Suppressor macrophage treated with lipopolysaccharide for 1 hour (primary cell): ENCODE measurements around the gene SEC22A.
"Not testable (repeated sequence)": the region's sequence is repeated elsewhere in the genome, so short reads cannot be mapped to it uniquely, and the experiment has no call there.

ENCODE experiments used
- DNase-seq, 3 donors: peaks; one replicate each; pipeline ENCODE4 v3.0.0-alpha.2; 2020 to 2022

Gene SEC22A

GRCh38 chr3:123180791-123181190 lies 21.0 kb upstream of the SEC22A start:
- no peak for DNase-seq

GRCh38 chr3:123186695-123187094 lies 15.0 kb upstream of the SEC22A start:
- no peak for DNase-seq

- no peak for DNase-seq
These were observed 13.7 kb upstream of the SEC22A start for GRCh38 chr3:123188058-123188457.

GRCh38 chr3:123193448-123194101 lies 8.2 kb upstream of the SEC22A start:
- DNase-seq: no peak

- peak in 1 of 3 donors; percentile 21 for DNase-seq
These were observed 7.2 kb upstream of the SEC22A start for GRCh38 chr3:123194552-123194951.

- no peak for DNase-seq
These were observed 3.4 kb upstream of the SEC22A start for GRCh38 chr3:123198372-123198771.

GRCh38 chr3:123201223-123201556 lies 553 bp upstream of the SEC22A start:
- DNase-seq: no peak

GRCh38 chr3:123202451-123202850 lies 708 bp downstream of the SEC22A start:
- no peak for DNase-seq

GRCh38 chr3:123218990-123219389 lies 17.2 kb downstream of the SEC22A start:
- no peak for DNase-seq

- not testable (repeated sequence) for DNase-seq
These were observed 19.6 kb downstream of the SEC22A start for GRCh38 chr3:123221369-123221768.

GRCh38 chr3:123225016-123225415 lies 23.3 kb downstream of the SEC22A start:
- no peak for DNase-seq

GRCh38 chr3:123226549-123226948 lies 24.8 kb downstream of the SEC22A start:
- DNase-seq: no peak

- DNase-seq: peak in 1 of 3 donors; percentile 8
These were observed 27.4 kb downstream of the SEC22A start for GRCh38 chr3:123229145-123229544.

- no peak for DNase-seq
These were observed 35.2 kb downstream of the SEC22A start for GRCh38 chr3:123236902-123237301.

- not testable (repeated sequence) for DNase-seq
These were observed 37.4 kb downstream of the SEC22A start for GRCh38 chr3:123239186-123239585.

- DNase-seq: no peak
These were observed 38.0 kb downstream of the SEC22A start for GRCh38 chr3:123239756-123240155.

- DNase-seq: peak in 1 of 3 donors; percentile 13
These were observed 42.4 kb downstream of the SEC22A start for GRCh38 chr3:123244128-123244527.

- DNase-seq: no peak
These were observed 45.1 kb downstream of the SEC22A start for GRCh38 chr3:123246866-123247265.

- no peak for DNase-seq
These were observed 54.5 kb downstream of the SEC22A start for GRCh38 chr3:123256256-123256655.

- no peak for DNase-seq
These were observed 56.6 kb downstream of the SEC22A start for GRCh38 chr3:123258359-123258758.

GRCh38 chr3:123258811-123259420 lies 57.2 kb downstream of the SEC22A start:
- DNase-seq: peak; percentile 35 to 64 (median 57)

- no peak for DNase-seq
These were observed 59.9 kb downstream of the SEC22A start for GRCh38 chr3:123261666-123262065.

- DNase-seq: no peak
These were observed 60.5 kb downstream of the SEC22A start for GRCh38 chr3:123262226-123262625.

- no peak for DNase-seq
These were observed 61.1 kb downstream of the SEC22A start for GRCh38 chr3:123262868-123263267.

GRCh38 chr3:123263941-123264340 lies 62.2 kb downstream of the SEC22A start:
- DNase-seq: no peak
